Ascending aorta (tissue), 2 donors: ENCODE measurements around the gene RANBP3. TPM values are rescaled to one million over a fixed set of nuclear protein-coding genes. Genes with fewer than 3 reads are reported as not detected.

Experiments
- DNase-seq, 2 donors: peaks; one replicate each; pipeline ENCODE4 v3.0.0-alpha.2; 2019; ENCODE audit warnings: low spot score in 2 of 2
- H3K27ac ChIP-seq, 2 donors: fragments of 200-600 bp; sonication (generic); one replicate each; pipeline ENCODE4 v1.5.1; 2016 to 2017; ENCODE audit warnings: mild to moderate bottlenecking in 1 of 2
- H3K27me3 ChIP-seq: fragments of 200-600 bp; sonication (generic); one replicate; pipeline ENCODE4 v1.5.1; 2017
- H3K36me3 ChIP-seq, 2 donors: fragments of 200-600 bp; sonication (generic); one replicate each; pipeline ENCODE4 v1.5.1; 2016
- H3K4me1 ChIP-seq, 2 donors: fragments of 200-600 bp; sonication (generic); one replicate each; pipeline ENCODE4 v1.5.1; 2016 to 2017; ENCODE audit warnings: mild to moderate bottlenecking in 1 of 2
- H3K4me3 ChIP-seq, 2 donors: fragments of 200-600 bp; sonication (generic); one replicate each; pipeline ENCODE4 v1.5.1; 2016 to 2017; ENCODE audit warnings: mild to moderate bottlenecking in 1 of 2
- H3K9me3 ChIP-seq, 2 donors: fragments of 200-600 bp; sonication (generic); one replicate each; pipeline ENCODE4 v1.5.1; 2016
- intact Hi-C: fragments of 100-400 bp; cut with DNase I; formaldehyde crosslinking; loops from one replicate; pipeline ENCODE4 v1.15.1; 2023
- total RNA-seq: library from RNA; depleted of rRNA; stranded (reverse); fragments of >200 nt; gene quantifications from one replicate; pipeline ENCODE4 v1.1.0, GENCODE V29; 2016
- TF ChIP-seq, protein P1 (sequence below), 3 experiments: fragments of 200-600 bp in 2 of 3; fragments of 450-650 bp in 1 of 3; sonication (generic) in 2 of 3; IDR thresholded peaks; one replicate each; pipeline ENCODE4 v1.5.1; 2016 to 2019; ENCODE audit warnings: antibody characterized with exemption in 3 of 3, mild to moderate bottlenecking in 1 of 3, moderate library complexity in 1 of 3

Gene RANBP3
- total RNA-seq, 1 donor from 2014 or later: 48.0 TPM

GRCh38 chr19:5900976-5901375 is 77.0 kb downstream of the RANBP3 start:
- intact Hi-C loops: loop anchor here (5.0 to 10.0 kb wide), 4 partner anchors 211 to 844 kb away; partner anchors contain the start of genes ALKBH7, KHSRP and RFX2
- peaks cover 12% of the 10 kb centered on the region in 2 donors for H3K36me3 ChIP-seq

GRCh38 chr19:5899728-5900526 is 78.0 kb downstream of the RANBP3 start:
- Histone ChIP-seq H3K27me3 (no peaks in the 10 kb centered on the region), H3K4me3 (no peak overlapping the region), H3K9me3 (no peaks in the 10 kb centered on the region), H3K27ac (no peak overlapping the region), H3K4me1 (peaks cover 1 to 15% of the 10 kb centered on the region in 2 donors), H3K36me3 (peaks cover 19 to 23% of the 10 kb centered on the region in 2 donors)
- DNase-seq: no peak
- TF ChIP-seq, protein P1, sequence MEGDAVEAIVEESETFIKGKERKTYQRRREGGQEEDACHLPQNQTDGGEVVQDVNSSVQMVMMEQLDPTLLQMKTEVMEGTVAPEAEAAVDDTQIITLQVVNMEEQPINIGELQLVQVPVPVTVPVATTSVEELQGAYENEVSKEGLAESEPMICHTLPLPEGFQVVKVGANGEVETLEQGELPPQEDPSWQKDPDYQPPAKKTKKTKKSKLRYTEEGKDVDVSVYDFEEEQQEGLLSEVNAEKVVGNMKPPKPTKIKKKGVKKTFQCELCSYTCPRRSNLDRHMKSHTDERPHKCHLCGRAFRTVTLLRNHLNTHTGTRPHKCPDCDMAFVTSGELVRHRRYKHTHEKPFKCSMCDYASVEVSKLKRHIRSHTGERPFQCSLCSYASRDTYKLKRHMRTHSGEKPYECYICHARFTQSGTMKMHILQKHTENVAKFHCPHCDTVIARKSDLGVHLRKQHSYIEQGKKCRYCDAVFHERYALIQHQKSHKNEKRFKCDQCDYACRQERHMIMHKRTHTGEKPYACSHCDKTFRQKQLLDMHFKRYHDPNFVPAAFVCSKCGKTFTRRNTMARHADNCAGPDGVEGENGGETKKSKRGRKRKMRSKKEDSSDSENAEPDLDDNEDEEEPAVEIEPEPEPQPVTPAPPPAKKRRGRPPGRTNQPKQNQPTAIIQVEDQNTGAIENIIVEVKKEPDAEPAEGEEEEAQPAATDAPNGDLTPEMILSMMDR (IDR thresholded peaks at IDR 0.05): no peak
- intact Hi-C loops: loop anchor here (5.0 to 10.0 kb wide), 4 partner anchors 212 to 845 kb away; partner anchors contain the start of genes ALKBH7, KHSRP and RFX2

More at GRCh38 chr19:5900976-5901375, 77.0 kb downstream of the RANBP3 start:
- Histone ChIP-seq H3K4me1 (peaks cover 5 to 20% of the 10 kb centered on the region in 2 donors), H3K9me3 (no peaks in the 10 kb centered on the region), H3K27me3 (no peaks in the 10 kb centered on the region), H3K4me3 (no peak overlapping the region), H3K27ac (no peak overlapping the region)
- TF ChIP-seq, protein P1 (IDR thresholded peaks at IDR 0.05): no peak
- no peak for DNase-seq

- no peak overlapping the region for H3K4me3 ChIP-seq
- H3K27ac ChIP-seq: no peak overlapping the region
- DNase-seq: no peak
- intact Hi-C loops: no loop called here
- no peaks in the 10 kb centered on the region for H3K27me3 ChIP-seq
- H3K4me1 ChIP-seq: peaks cover 8 to 23% of the 10 kb centered on the region in 2 donors
- H3K9me3 ChIP-seq: no peaks in the 10 kb centered on the region
- TF ChIP-seq, protein P1 (IDR thresholded peaks at IDR 0.05): no peak
- H3K36me3 ChIP-seq: peaks cover 19 to 23% of the 10 kb centered on the region in 2 donors
These were observed 80.6 kb downstream of the RANBP3 start for GRCh38 chr19:5897189-5897969.

DNA sequence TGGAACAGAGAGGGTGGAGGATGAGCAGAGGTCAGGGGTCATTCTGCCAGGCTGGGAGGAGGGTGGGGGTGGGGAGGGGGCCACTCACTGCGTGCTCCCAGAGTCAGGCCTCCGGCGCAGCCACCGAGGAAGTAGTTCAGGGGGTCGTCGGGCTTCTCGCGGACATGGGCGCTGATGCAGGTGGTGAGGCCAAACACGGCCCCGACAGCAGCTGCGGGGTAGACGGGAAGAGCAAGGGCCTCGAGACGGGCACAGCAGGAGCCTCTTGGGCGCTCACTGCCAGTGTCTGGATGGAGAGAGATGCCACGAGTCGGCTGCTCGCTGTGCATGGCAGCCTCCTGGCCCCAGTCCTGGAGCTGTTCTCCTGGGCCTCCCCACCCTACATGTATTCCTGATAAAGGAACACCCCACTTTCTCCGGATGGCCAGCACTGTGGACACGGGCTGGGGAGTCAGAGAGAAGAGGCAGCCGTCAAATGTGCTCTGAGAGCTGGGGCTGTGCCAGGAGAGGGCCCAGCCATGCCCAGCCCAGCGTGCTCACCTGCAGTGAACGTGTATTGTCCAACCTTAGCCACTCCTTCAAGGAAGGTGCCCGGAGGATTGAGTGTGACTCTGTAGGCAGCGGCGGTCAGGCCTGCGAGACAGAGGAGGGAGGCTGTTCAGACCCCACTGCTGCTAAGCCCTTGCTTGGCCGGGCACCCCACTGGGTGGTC is 81.4 kb downstream of the RANBP3 start:
- Histone ChIP-seq H3K4me1 (peaks cover 8 to 27% of the 10 kb centered on the region in 2 donors), H3K9me3 (no peaks in the 10 kb centered on the region), H3K27me3 (no peaks in the 10 kb centered on the region), H3K36me3 (peaks cover 19 to 23% of the 10 kb centered on the region in 2 donors), H3K27ac (no peak overlapping the region), H3K4me3 (no peak overlapping the region)
- no peak for DNase-seq
- TF ChIP-seq, protein P1 (IDR thresholded peaks at IDR 0.05): no peak
- intact Hi-C loops: no loop called here

DNA sequence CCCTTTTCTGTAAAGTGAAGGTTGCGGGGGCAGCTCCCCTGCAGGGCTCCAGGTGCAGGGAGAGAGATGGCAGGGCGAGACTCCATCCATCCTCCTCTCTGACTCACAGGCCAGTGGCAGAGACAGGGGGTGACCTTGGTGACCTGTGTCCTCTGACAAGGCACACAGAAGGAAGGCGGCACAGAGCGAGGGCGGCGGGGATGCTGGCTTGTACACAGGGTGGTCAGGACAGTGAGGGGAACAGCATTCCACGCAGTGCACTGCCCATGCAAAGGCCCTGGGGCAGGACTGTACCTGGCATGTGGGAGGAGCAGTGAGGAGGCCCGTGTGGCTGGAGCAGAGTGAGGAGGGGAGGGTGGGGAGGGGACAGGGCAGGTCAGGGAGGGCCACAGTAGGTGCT is 82.0 kb downstream of the RANBP3 start:
- Histone ChIP-seq H3K36me3 (peaks cover 19 to 20% of the 10 kb centered on the region in 2 donors), H3K4me3 (no peak overlapping the region), H3K27me3 (no peaks in the 10 kb centered on the region), H3K9me3 (no peaks in the 10 kb centered on the region), H3K27ac (no peak overlapping the region), H3K4me1 (peaks cover 8 to 27% of the 10 kb centered on the region in 2 donors)
- DNase-seq: no peak
- TF ChIP-seq, protein P1 (IDR thresholded peaks at IDR 0.05): no peak
- intact Hi-C loops: no loop called here
